ENCODE results near the gene DRD5.

Gene DRD5

GRCh38 chr4:9820343-9820742 is 38.9 kb downstream of the DRD5 start:
- no peak for DNase-seq

GRCh38 chr4:9825049-9825448 is 43.6 kb downstream of the DRD5 start:
- no peak for DNase-seq

- no peak for DNase-seq
These were observed 45.1 kb downstream of the DRD5 start for GRCh38 chr4:9826551-9826950.

- no peak for DNase-seq
These were observed 51.2 kb downstream of the DRD5 start for GRCh38 chr4:9832640-9833039.

GRCh38 chr4:9833421-9833820 is 52.0 kb downstream of the DRD5 start:
- no peak for DNase-seq
